PC-3 (cell line): ENCODE measurements around the gene NBEAL1. TPM values are rescaled to one million over a fixed set of nuclear protein-coding genes. Genes with fewer than 3 reads are reported as not detected.
"Not testable (repeated sequence)": the region's sequence is repeated elsewhere in the genome, so short reads cannot be mapped to it uniquely, and the experiment has no call there.

Source experiments
- ATAC-seq: fragments of 200-7000 bp; cut with Tn5 transposase; 2 replicates; pipeline ENCODE4 v1.9.1; 2020; ENCODE audit warnings: mild to moderate bottlenecking, moderate library complexity
- BruUV-seq: library from RNA; stranded (reverse); fragments of 400-500 nt; replicated peaks from 2 replicates; lab custom pipeline; 2021; lab: Mats Ljungman, UMichigan
- CTCF ChIA-PET: fragments of 300-600 bp; sonication (Branson Sonifier 250); formaldehyde crosslinking; loops from one replicate; lab custom pipeline; 2022; ENCODE audit warnings: antibody characterized with exemption; lab: Charles Lee
- POLR2A ChIA-PET: fragments of 300-600 bp; sonication (Branson Sonifier 250); formaldehyde crosslinking; loops from one replicate; lab custom pipeline; 2022; ENCODE audit warnings: antibody characterized with exemption; ENCODE audit not compliant: unreplicated experiment; lab: Charles Lee
- DNase-seq: peaks from one replicate; pipeline ENCODE4 v3.0.0-alpha.2; 2015
- H2AFZ ChIP-seq: fragments of 300-600 bp; sonication (generic); 2 replicates; pipeline ENCODE4 v1.6.0; 2016; ENCODE audit warnings: antibody characterized with exemption, low read length
- H3F3A ChIP-seq: fragments of 300-600 bp; sonication (generic); one replicate; pipeline ENCODE4 v1.6.0; 2017; ENCODE audit warnings: antibody characterized with exemption, low read length, control low read depth, mild to moderate bottlenecking; ENCODE audit not compliant: unreplicated experiment
- H3K27ac ChIP-seq: fragments of 300-600 bp; sonication (generic); 2 replicates; pipeline ENCODE4 v1.5.1; 2016; ENCODE audit warnings: mild to moderate bottlenecking, low read length
- H3K27me3 ChIP-seq: fragments of 300-600 bp; sonication (generic); 2 replicates; pipeline ENCODE4 v1.6.1; 2016; ENCODE audit warnings: low read length, mixed read lengths
- H3K36me3 ChIP-seq: fragments of 300-600 bp; sonication (generic); 2 replicates; pipeline ENCODE4 v1.6.1; 2016; ENCODE audit warnings: low read depth, mixed run types, low read length, mixed read lengths
- H3K4me1 ChIP-seq: fragments of 300-600 bp; sonication (generic); 2 replicates; pipeline ENCODE4 v1.5.1; 2016; ENCODE audit warnings: low read length; ENCODE audit not compliant: insufficient read depth
- H3K4me2 ChIP-seq: fragments of 300-600 bp; sonication (generic); 2 replicates; pipeline ENCODE4 v1.6.0; 2016; ENCODE audit warnings: low read length
- H3K4me3 ChIP-seq: fragments of 300-600 bp; sonication (generic); 2 replicates; pipeline ENCODE4 v1.5.1; 2016; ENCODE audit warnings: mild to moderate bottlenecking, low read length, mixed read lengths
- H3K79me2 ChIP-seq: fragments of 300-600 bp; sonication (generic); 2 replicates; pipeline ENCODE4 v1.6.1; 2017; ENCODE audit warnings: low read length, mixed read lengths
- H3K9ac ChIP-seq: fragments of 300-600 bp; sonication (generic); 2 replicates; pipeline ENCODE4 v1.6.0; 2016; ENCODE audit warnings: mild to moderate bottlenecking, low read length
- H3K9me2 ChIP-seq: fragments of 300-600 bp; sonication (generic); replicated peaks from 2 replicates; pipeline ENCODE4 v1.6.1; 2016; ENCODE audit warnings: mixed run types, low read length, mixed read lengths
- H3K9me3 ChIP-seq: fragments of 300-600 bp; sonication (generic); 2 replicates; pipeline ENCODE4 v1.6.1; 2016; ENCODE audit warnings: low read length, mixed read lengths
- H4K20me1 ChIP-seq: fragments of 300-600 bp; sonication (generic); 2 replicates; pipeline ENCODE4 v1.6.1; 2016; ENCODE audit warnings: low read length, mixed read lengths
- EZH2 ChIP-seq: fragments of 300-600 bp; sonication (generic); IDR thresholded peaks from one replicate; pipeline ENCODE4 v1.6.1; 2017; ENCODE audit warnings: antibody characterized with exemption, mild to moderate bottlenecking, low read length; ENCODE audit not compliant: unreplicated experiment
- EZH2phosphoT487 ChIP-seq: fragments of 300-600 bp; sonication (generic); IDR thresholded peaks from 2 replicates; pipeline ENCODE4 v1.6.1; 2018; ENCODE audit warnings: mild to moderate bottlenecking, antibody characterized with exemption, low read length, borderline replicate concordance
- intact Hi-C: fragments of 100-400 bp; cut with micrococcal nuclease; formaldehyde crosslinking; loops from 2 replicates; pipeline ENCODE4 v1.9.0; 2023
- total RNA-seq: library from RNA; depleted of rRNA; stranded (reverse); fragments of >200 nt; gene quantifications from 2 replicates; pipeline ENCODE4 v1.2.3, GENCODE V29; 2014
- TF ChIP-seq, protein P1 (sequence below): fragments of 300-600 bp; sonication (generic); conservative IDR thresholded peaks from 2 replicates; pipeline ENCODE4 v1.5.1; 2017; ENCODE audit warnings: antibody characterized with exemption, low read depth, mild to moderate bottlenecking, low read length

The NBEAL1 gene
- total RNA-seq, 1 experiment from 2014 or later: 9.9 TPM

DNA sequence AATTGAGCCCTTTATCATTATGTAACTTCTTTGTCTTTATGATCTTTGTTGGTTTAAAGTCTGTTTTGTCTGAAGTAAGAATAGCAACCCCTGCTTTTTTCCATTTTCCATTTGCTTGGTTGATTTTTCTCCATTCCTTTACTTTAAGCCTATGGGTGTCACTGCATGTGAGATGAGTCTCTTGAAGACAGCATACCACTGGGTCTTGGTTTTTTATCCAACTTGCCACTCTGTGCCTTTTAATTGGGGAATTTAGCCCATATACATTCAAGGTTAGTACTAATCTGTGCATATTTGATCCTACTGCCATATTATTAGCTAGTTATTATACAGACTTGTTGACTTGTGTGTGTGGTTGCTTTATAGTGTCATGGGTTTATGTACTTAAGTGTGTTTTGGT is 89.6 kb downstream of the NBEAL1 start:
- no peak for ATAC-seq
- Histone ChIP-seq H3K4me3 (no peak overlapping the region), H3F3A (no peaks in the 10 kb centered on the region), H3K4me2 (no peak overlapping the region), H3K79me2 (no peaks in the 10 kb centered on the region), H3K27me3 (no peaks in the 10 kb centered on the region), H4K20me1 (no peaks in the 10 kb centered on the region), H3K9me3 (0 out of 2 replicates have a peak, but pooled peaks cover 8% of the 10 kb centered on the region), H2AFZ (no peak overlapping the region), H3K4me1 (peaks cover 4% of the 10 kb centered on the region; the same call in 1 of the 2 replicates), H3K9me2 (no peaks in the 10 kb centered on the region), H3K36me3 (peaks cover 29% of the 10 kb centered on the region), H3K27ac (no peak overlapping the region), H3K9ac (no peak overlapping the region)
- BruUV-seq: no TSS peak
- no peak for DNase-seq
- intact Hi-C loops: no loop called here
- ChIA-PET POLR2A (no interaction called here), CTCF (no interaction called here)
- TF ChIP-seq, protein P1, sequence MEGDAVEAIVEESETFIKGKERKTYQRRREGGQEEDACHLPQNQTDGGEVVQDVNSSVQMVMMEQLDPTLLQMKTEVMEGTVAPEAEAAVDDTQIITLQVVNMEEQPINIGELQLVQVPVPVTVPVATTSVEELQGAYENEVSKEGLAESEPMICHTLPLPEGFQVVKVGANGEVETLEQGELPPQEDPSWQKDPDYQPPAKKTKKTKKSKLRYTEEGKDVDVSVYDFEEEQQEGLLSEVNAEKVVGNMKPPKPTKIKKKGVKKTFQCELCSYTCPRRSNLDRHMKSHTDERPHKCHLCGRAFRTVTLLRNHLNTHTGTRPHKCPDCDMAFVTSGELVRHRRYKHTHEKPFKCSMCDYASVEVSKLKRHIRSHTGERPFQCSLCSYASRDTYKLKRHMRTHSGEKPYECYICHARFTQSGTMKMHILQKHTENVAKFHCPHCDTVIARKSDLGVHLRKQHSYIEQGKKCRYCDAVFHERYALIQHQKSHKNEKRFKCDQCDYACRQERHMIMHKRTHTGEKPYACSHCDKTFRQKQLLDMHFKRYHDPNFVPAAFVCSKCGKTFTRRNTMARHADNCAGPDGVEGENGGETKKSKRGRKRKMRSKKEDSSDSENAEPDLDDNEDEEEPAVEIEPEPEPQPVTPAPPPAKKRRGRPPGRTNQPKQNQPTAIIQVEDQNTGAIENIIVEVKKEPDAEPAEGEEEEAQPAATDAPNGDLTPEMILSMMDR: no peak

DNA sequence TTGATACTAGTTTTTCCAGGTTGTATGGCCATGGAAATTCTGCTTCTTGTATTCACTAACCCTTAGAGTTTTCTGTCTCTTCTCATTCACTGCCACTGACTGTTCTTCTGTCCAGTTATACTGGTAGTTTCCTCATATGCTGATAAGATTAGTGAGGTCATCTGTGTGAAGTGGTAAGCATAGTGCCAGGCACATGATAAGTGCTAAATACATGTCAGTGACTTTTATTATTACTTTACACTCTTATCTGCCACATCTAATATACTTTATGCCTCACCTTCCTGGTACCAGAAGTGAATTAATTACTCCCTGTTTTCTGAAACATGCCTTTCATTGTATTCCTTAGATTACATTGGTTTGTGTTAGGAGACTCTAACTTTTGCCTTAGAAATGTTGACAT is 91.3 kb downstream of the NBEAL1 start:
- ChIA-PET POLR2A (no interaction called here), CTCF (no interaction called here)
- no peaks in the 10 kb centered on the region for H4K20me1 ChIP-seq
- no peaks in the 10 kb centered on the region for H3K27me3 ChIP-seq
- DNase-seq: no peak
- H3K9me3 ChIP-seq: 0 out of 2 replicates have a peak, but pooled peaks cover 8% of the 10 kb centered on the region
- no peak overlapping the region for H3K27ac ChIP-seq
- intact Hi-C loops: no loop called here
- H3K4me3 ChIP-seq: no peak overlapping the region
- TF ChIP-seq EZH2 (no peak), EZH2phosphoT487 (no peak)
- TF ChIP-seq, protein P1: no peak
- peaks cover 35% of the 10 kb centered on the region for H3K36me3 ChIP-seq
- no peak overlapping the region for H2AFZ ChIP-seq
- H3K4me2 ChIP-seq: no peak overlapping the region
- H3F3A ChIP-seq: no peaks in the 10 kb centered on the region
- no peaks in the 10 kb centered on the region for H3K79me2 ChIP-seq
- no TSS peak for BruUV-seq
- H3K9me2 ChIP-seq: no peaks in the 10 kb centered on the region
- peaks cover 4% of the 10 kb centered on the region; the same call in 1 of the 2 replicates for H3K4me1 ChIP-seq
- H3K9ac ChIP-seq: no peak overlapping the region
- no peak for ATAC-seq

GRCh38 chr2:203110496-203110895 is 95.8 kb downstream of the NBEAL1 start:
- H3K9me3 ChIP-seq, H3K9ac ChIP-seq, H3K4me2 ChIP-seq, POLR2A ChIA-PET, H3K4me3 ChIP-seq, H3K4me1 ChIP-seq, intact Hi-C loops, H4K20me1 ChIP-seq, H3F3A ChIP-seq, H3K27me3 ChIP-seq, BruUV-seq, H3K27ac ChIP-seq, CTCF ChIA-PET, H3K79me2 ChIP-seq, H3K9me2 ChIP-seq, H2AFZ ChIP-seq, DNase-seq, ATAC-seq: not testable (repeated sequence)
- peaks cover 22% of the 10 kb centered on the region for H3K36me3 ChIP-seq
